Dermis blood vessel endothelial cell (primary cell): ENCODE results near the gene SLC39A8. TPM values are rescaled to one million over a fixed set of nuclear protein-coding genes. Genes with fewer than 3 reads are reported as not detected.
"Not testable (repeated sequence)": the region's sequence is repeated elsewhere in the genome, so short reads cannot be mapped to it uniquely, and the experiment has no call there.

Source experiments
- DNase-seq: peaks from one replicate; pipeline ENCODE4 v3.0.0; 2010
- total RNA-seq: library from RNA; depleted of rRNA; stranded (reverse); fragments of >200 nt; gene quantifications from 2 replicates; pipeline ENCODE4 v1.2.3, GENCODE V29; 2014

SLC39A8 gene
- total RNA-seq, 1 donor from 2014 or later = 3.1 TPM

GRCh38 chr4:102298716-102299115 lies 46.6 kb downstream of the SLC39A8 start:
- no peak for DNase-seq

GRCh38 chr4:102295153-102295862 lies 50.0 kb downstream of the SLC39A8 start:
- DNase-seq = no peak

- no peak for DNase-seq
Observed at GRCh38 chr4:102288497-102288896, 56.8 kb downstream of the SLC39A8 start.

GRCh38 chr4:102285831-102286230 lies 59.5 kb downstream of the SLC39A8 start:
- no peak for DNase-seq

GRCh38 chr4:102281171-102281839 lies 64.0 kb downstream of the SLC39A8 start:
- DNase-seq = no peak

- not testable (repeated sequence) for DNase-seq
Observed at GRCh38 chr4:102273317-102273716, 72.0 kb downstream of the SLC39A8 start.

- no peak for DNase-seq
Observed at GRCh38 chr4:102272318-102272717, 73.0 kb downstream of the SLC39A8 start.

- no peak for DNase-seq
Observed at GRCh38 chr4:102268355-102268754, 76.9 kb downstream of the SLC39A8 start.

GRCh38 chr4:102263024-102263787 lies 82.1 kb downstream of the SLC39A8 start:
- peak; percentile 70 for DNase-seq

- DNase-seq = no peak
Observed at GRCh38 chr4:102259702-102260101, 85.6 kb downstream of the SLC39A8 start.

- no peak for DNase-seq
Observed at GRCh38 chr4:102259081-102259480, 86.2 kb downstream of the SLC39A8 start.

- no peak for DNase-seq
Observed at GRCh38 chr4:102256321-102256720, 89.0 kb downstream of the SLC39A8 start.

GRCh38 chr4:102253860-102254259 lies 91.4 kb downstream of the SLC39A8 start:
- DNase-seq = no peak

- DNase-seq = no peak
Observed at GRCh38 chr4:102252171-102252570, 93.1 kb downstream of the SLC39A8 start.

GRCh38 chr4:102250341-102250740 lies 94.9 kb downstream of the SLC39A8 start:
- no peak for DNase-seq

GRCh38 chr4:102247041-102247440 lies 98.2 kb downstream of the SLC39A8 start:
- no peak for DNase-seq

GRCh38 chr4:102246416-102246815 lies 98.9 kb downstream of the SLC39A8 start:
- no peak for DNase-seq

GRCh38 chr4:102244878-102245535 lies 100.3 kb downstream of the SLC39A8 start:
- no peak for DNase-seq

- not testable (repeated sequence) for DNase-seq
Observed at GRCh38 chr4:102243296-102243695, 102.0 kb downstream of the SLC39A8 start.

GRCh38 chr4:102234243-102234838 lies 110.9 kb downstream of the SLC39A8 start:
- DNase-seq = no peak

GRCh38 chr4:102230194-102230593 lies 115.1 kb downstream of the SLC39A8 start:
- no peak for DNase-seq

GRCh38 chr4:102227388-102227787 lies 117.9 kb downstream of the SLC39A8 start:
- no peak for DNase-seq

- DNase-seq = no peak
Observed at GRCh38 chr4:102223461-102223860, 121.8 kb downstream of the SLC39A8 start.
